Upper lobe of right lung (tissue), 1 donor: ENCODE measurements around the gene OGA. TPM values are rescaled to one million over a fixed set of nuclear protein-coding genes. Genes with fewer than 3 reads are reported as not detected.

ENCODE experiments used
- ATAC-seq: fragments of 200-7000 bp; cut with Tn5 transposase; one replicate; pipeline ENCODE4 v1.9.1; 2020; ENCODE audit warnings: mild to moderate bottlenecking, moderate library complexity
- DNase-seq: peaks from one replicate; pipeline ENCODE4 v3.0.0-alpha.2; 2020
- H3K27ac ChIP-seq: fragments of 200-600 bp; one replicate; pipeline ENCODE4 v1.8.0; 2022
- H3K27me3 ChIP-seq: fragments of 200-600 bp; one replicate; pipeline ENCODE4 v1.8.0; 2022; ENCODE audit warnings: mild to moderate bottlenecking
- H3K36me3 ChIP-seq: fragments of 200-600 bp; one replicate; pipeline ENCODE4 v1.8.0; 2022
- H3K4me1 ChIP-seq: fragments of 200-600 bp; one replicate; pipeline ENCODE4 v1.8.0; 2022
- H3K4me3 ChIP-seq: fragments of 200-600 bp; one replicate; pipeline ENCODE4 v1.8.0; 2022; ENCODE audit warnings: mild to moderate bottlenecking
- H3K9me3 ChIP-seq: fragments of 200-600 bp; one replicate; pipeline ENCODE4 v1.8.0; 2022
- intact Hi-C: fragments of 100-400 bp; cut with DNase I; formaldehyde crosslinking; loops from one replicate; pipeline ENCODE4 v1.11.0; 2022
- total RNA-seq: library from RNA; stranded (reverse); fragmentation: NEBNext Ultra II Directional; extraction: Animal tissue kit (Norgen Biotek cat#: 25700); gene quantifications from one replicate; pipeline ENCODE4 v1.2.1, GENCODE V29; 2021
- TF ChIP-seq, protein P1 (sequence below): fragments of 200-600 bp; IDR thresholded peaks from one replicate; pipeline ENCODE4 v1.8.0; 2022; ENCODE audit warnings: antibody characterized with exemption
- donor health status: DM: no; HTN: yes; CAD: no; lungs with severe emphysema.

Gene OGA
- total RNA-seq, 1 donor from 2014 or later, result 91.6 TPM

DNA sequence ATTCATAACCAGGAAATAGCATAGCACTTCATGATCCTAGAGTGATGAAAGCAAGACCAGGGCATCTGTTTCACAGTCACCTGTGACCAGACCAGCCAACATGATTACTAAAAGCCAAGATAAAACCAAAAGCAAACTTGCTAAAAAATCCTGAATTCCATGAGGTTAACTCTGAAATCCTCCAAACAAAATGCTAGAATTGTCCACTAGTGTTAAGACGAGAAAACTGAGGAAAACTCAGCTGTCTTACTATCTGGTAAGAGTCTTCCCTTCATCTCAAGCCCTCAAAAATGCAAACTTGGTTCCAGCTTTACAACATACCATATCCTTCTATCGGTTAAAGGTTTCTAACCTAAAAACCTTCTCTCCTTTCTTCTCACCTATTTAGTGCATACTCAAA lies 33.7 kb downstream of the OGA start:
- H3K9me3 ChIP-seq, result no peaks in the 10 kb centered on the region
- ATAC-seq, result no peak
- peaks cover 57% of the 10 kb centered on the region for H3K36me3 ChIP-seq

GRCh38 chr10:101783736-101784118 lies 34.5 kb downstream of the OGA start:
- H3K27ac ChIP-seq, result peak overlapping the region; percentile 63
- DNase-seq (no peak), ATAC-seq (no peak)
- peak overlapping the region; percentile 73 for H3K4me3 ChIP-seq
- H3K4me1 ChIP-seq, result peaks cover 38% of the 10 kb centered on the region
- intact Hi-C loops, result loop anchor here (5.0 kb wide), 1 partner anchor 181 kb away; no protein-coding TSS in a partner anchor
- peaks cover 49% of the 10 kb centered on the region for H3K36me3 ChIP-seq
- TF ChIP-seq, protein P1, sequence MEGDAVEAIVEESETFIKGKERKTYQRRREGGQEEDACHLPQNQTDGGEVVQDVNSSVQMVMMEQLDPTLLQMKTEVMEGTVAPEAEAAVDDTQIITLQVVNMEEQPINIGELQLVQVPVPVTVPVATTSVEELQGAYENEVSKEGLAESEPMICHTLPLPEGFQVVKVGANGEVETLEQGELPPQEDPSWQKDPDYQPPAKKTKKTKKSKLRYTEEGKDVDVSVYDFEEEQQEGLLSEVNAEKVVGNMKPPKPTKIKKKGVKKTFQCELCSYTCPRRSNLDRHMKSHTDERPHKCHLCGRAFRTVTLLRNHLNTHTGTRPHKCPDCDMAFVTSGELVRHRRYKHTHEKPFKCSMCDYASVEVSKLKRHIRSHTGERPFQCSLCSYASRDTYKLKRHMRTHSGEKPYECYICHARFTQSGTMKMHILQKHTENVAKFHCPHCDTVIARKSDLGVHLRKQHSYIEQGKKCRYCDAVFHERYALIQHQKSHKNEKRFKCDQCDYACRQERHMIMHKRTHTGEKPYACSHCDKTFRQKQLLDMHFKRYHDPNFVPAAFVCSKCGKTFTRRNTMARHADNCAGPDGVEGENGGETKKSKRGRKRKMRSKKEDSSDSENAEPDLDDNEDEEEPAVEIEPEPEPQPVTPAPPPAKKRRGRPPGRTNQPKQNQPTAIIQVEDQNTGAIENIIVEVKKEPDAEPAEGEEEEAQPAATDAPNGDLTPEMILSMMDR, result no peak
- H3K9me3 ChIP-seq, result no peaks in the 10 kb centered on the region
- peaks cover 7% of the 10 kb centered on the region for H3K27me3 ChIP-seq

More for the DNA sequence above, 33.7 kb downstream of the OGA start:
- Histone ChIP-seq H3K27ac (no peak overlapping the region), H3K27me3 (peaks cover under 1% of the 10 kb centered on the region), H3K4me1 (peaks cover 30% of the 10 kb centered on the region), H3K4me3 (no peak overlapping the region)
- no peak for DNase-seq
- TF ChIP-seq, protein P1, result no peak
- intact Hi-C loops, result loop anchor here (5.0 kb wide), 1 partner anchor 182 kb away; no protein-coding TSS in a partner anchor

DNA sequence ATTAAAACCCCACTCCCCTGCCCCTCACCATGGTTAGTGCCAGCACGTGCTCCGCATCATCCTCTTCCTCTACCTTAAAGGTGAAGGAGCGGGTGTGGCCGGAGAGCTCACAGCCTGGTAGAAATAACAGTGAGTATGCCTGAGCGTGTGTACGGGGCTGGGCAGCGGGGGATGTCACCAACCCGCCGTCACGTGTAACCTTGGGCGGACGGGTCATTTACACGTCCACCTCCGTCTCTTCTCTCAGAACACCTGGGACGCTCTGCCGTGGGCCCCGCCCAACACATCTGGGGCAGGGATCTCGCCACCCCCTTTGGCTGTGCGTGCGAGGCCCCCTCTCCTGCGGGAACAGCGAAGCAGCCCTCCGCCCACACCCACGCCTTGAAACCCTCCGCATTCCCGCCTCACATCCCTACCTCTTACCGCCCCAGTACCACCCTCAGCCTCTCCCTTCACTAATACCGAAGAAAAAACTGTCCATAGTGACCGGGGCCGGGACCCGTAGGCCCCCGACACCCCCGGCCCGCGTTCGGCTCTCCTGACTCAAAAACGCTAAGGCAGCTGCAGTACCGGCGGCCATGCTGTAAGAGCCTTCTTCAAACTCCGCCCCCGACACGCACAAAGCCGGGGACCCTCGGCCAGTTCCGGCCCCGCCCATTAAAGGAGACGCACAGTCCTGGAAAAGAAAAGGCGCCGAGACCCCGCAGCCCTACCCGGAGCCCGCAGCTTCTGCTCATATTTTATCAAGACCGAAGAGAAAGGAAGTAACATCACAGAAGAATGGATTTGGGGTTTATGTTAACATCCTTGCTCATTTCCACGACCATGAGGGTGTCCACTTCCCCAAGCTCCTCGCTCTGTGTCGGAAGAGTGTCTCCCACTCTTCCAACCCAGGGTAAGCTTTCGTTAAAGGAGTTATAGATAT lies 35.2 kb downstream of the OGA start, which contains the start of gene NPM3:
NPM3 (minus strand) TSS at position 636 of the 925 bp plus-strand sequence; CDS start at position 580, 56 bp downstream.
- peaks cover 42% of the 10 kb centered on the region for H3K36me3 ChIP-seq
- no peaks in the 10 kb centered on the region for H3K9me3 ChIP-seq
- intact Hi-C loops, result loop anchor here (5.0 kb wide), 1 partner anchor 181 kb away; no protein-coding TSS in a partner anchor
- TF ChIP-seq, protein P1, result no peak
- H3K27ac ChIP-seq, result peak within 1 kb of the TSS; percentile 63
- peaks cover 14% of the 10 kb centered on the region for H3K27me3 ChIP-seq
- peak; percentile 66 for ATAC-seq
- DNase-seq, result peak; percentile 89
- peaks cover 42% of the 10 kb centered on the region for H3K4me1 ChIP-seq
- peak within 1 kb of the TSS; percentile 73 for H3K4me3 ChIP-seq

GRCh38 chr10:101781984-101782810 lies 36.0 kb downstream of the OGA start:
- TF ChIP-seq, protein P1, result no peak
- H3K27ac ChIP-seq, result no peak overlapping the region
- peaks cover 34% of the 10 kb centered on the region for H3K36me3 ChIP-seq
- peaks cover 42% of the 10 kb centered on the region for H3K4me1 ChIP-seq
- peak; percentile 61 for DNase-seq
- H3K4me3 ChIP-seq, result peak overlapping the region; percentile 73
- H3K27me3 ChIP-seq, result peaks cover 19% of the 10 kb centered on the region
- no peak for ATAC-seq
- intact Hi-C loops, result loop anchor here (5.0 kb wide), 1 partner anchor 180 kb away; no protein-coding TSS in a partner anchor
- H3K9me3 ChIP-seq, result no peaks in the 10 kb centered on the region

DNA sequence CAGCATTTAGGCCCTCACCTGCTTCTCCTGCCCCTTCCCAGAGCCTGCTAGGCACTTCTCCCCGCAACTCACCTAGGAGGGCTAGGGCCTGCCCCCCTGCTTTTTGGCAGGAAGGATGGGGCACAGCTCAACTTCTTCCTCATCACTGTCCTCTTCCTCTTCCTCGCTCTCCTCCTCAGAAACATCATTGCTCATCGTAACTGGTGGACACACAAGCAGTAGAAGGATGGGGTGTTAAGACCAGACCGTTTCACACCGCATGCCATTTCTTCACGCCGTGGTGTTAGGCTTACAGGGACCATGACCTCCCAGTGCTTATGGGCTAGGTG lies 36.6 kb downstream of the OGA start:
- Histone ChIP-seq H3K27me3 (peaks cover 19% of the 10 kb centered on the region), H3K4me1 (peaks cover 42% of the 10 kb centered on the region), H3K36me3 (peaks cover 28% of the 10 kb centered on the region), H3K9me3 (no peaks in the 10 kb centered on the region), H3K4me3 (no peak overlapping the region), H3K27ac (no peak overlapping the region)
- TF ChIP-seq, protein P1, result no peak
- no peak for DNase-seq
- intact Hi-C loops, result loop anchor here (5.0 kb wide), 1 partner anchor 179 kb away; no protein-coding TSS in a partner anchor
- no peak for ATAC-seq
